Activated T-cell treated with anti-CD3 and anti-CD28 coated beads for 1 hour (primary cell): ENCODE measurements around the gene TLE5.

Source experiments
- DNase-seq: peaks from one replicate; pipeline ENCODE4 v3.0.0-alpha.2; 2020; ENCODE audit warnings: low read depth

The TLE5 gene

GRCh38 chr19:3062165-3063105, at the start of gene TLE5:
Gene TLE5, minus strand, starts transcription at chr19:3062495. Its CDS starts 295 bp downstream, at chr19:3062200.
- peak; percentile 65 for DNase-seq

- DNase-seq = no peak
Measured at GRCh38 chr19:3111586-3112247, 49.4 kb upstream of the TLE5 start.

- no peak for DNase-seq
Measured at GRCh38 chr19:3110126-3110825, 48.0 kb upstream of the TLE5 start.

- no peak for DNase-seq
Measured at GRCh38 chr19:3109491-3109890, 47.2 kb upstream of the TLE5 start.

GRCh38 chr19:3108775-3109174, 46.5 kb upstream of the TLE5 start:
- peak; percentile 65 for DNase-seq

GRCh38 chr19:3107658-3108057, 45.4 kb upstream of the TLE5 start:
- no peak for DNase-seq

GRCh38 chr19:3106509-3107141, 44.3 kb upstream of the TLE5 start:
- DNase-seq = no peak

- no peak for DNase-seq
Measured at GRCh38 chr19:3105641-3106508, 43.6 kb upstream of the TLE5 start.

- no peak for DNase-seq
Measured at GRCh38 chr19:3104708-3104983, 42.4 kb upstream of the TLE5 start.

GRCh38 chr19:3102239-3103140, 40.2 kb upstream of the TLE5 start:
- DNase-seq = no peak

GRCh38 chr19:3100747-3101730, 38.7 kb upstream of the TLE5 start:
- no peak for DNase-seq

- no peak for DNase-seq
Measured at GRCh38 chr19:3100331-3100730, 38.0 kb upstream of the TLE5 start.

GRCh38 chr19:3099347-3100145, 37.3 kb upstream of the TLE5 start:
- no peak for DNase-seq

- DNase-seq = no peak
Measured at GRCh38 chr19:3098515-3099346, 36.4 kb upstream of the TLE5 start.

GRCh38 chr19:3098141-3098514, 35.8 kb upstream of the TLE5 start:
- DNase-seq = no peak

- no peak for DNase-seq
Measured at GRCh38 chr19:3097442-3097871, 35.2 kb upstream of the TLE5 start.

- no peak for DNase-seq
Measured at GRCh38 chr19:3096902-3097326, 34.6 kb upstream of the TLE5 start.
